GM12878 (cell line): Measurements from ENCODE around the gene GPC3. TPM values are rescaled to one million over a fixed set of nuclear protein-coding genes. Genes with fewer than 3 reads are reported as not detected.

Experiments
- ATAC-seq: fragments of 200-7000 bp; cut with Tn5 transposase; 3 replicates; pipeline ENCODE4 v1.9.1; 2020; ENCODE audit warnings: mild to moderate bottlenecking, moderate library complexity
- BruUV-seq: library from RNA; stranded (reverse); fragments of 400-500 nt; replicated peaks from 2 replicates; lab custom pipeline; 2021; lab: Mats Ljungman, UMichigan
- CTCF ChIA-PET: fragments of 300-600 bp; sonication (Branson Sonifier 250); formaldehyde crosslinking; extraction: SDS; loops from one replicate; lab custom pipeline; 2021; ENCODE audit warnings: inconsistent platforms; lab: Yijun Ruan, JAX
- POLR2A ChIA-PET: fragments of 350-600 bp; formaldehyde crosslinking; extraction: SDS; loops from one replicate; lab custom pipeline; 2021; ENCODE audit warnings: inconsistent platforms; lab: Charles Lee
- RAD21 ChIA-PET: fragments of 300-600 bp; sonication (Branson Sonifier 250); formaldehyde crosslinking; loops from one replicate; lab custom pipeline; 2023; ENCODE audit warnings: antibody characterized with exemption; ENCODE audit not compliant: unreplicated experiment; lab: Charles Lee
- SMC1A ChIA-PET: fragments of 300-600 bp; sonication (Branson Sonifier 250); formaldehyde crosslinking; loops from one replicate; lab custom pipeline; 2023; ENCODE audit not compliant: unreplicated experiment, uncharacterized antibody; lab: Charles Lee
- DNase-seq: peaks from one replicate; pipeline ENCODE4 v3.0.0-alpha.2; 2011; ENCODE audit warnings: low read depth, low spot score
- FAIRE-seq: peaks from 3 replicates; lab custom pipeline; 2011; peaks lifted over from hg19 to GRCh38; lab: Jason Lieb, UNC
- H2AFZ ChIP-seq: 2 replicates; pipeline ENCODE4 v1.6.0; 2011; ENCODE audit warnings: low read depth, low read length, control low read depth; ENCODE audit not compliant: control insufficient read depth
- H3K27ac ChIP-seq: 2 replicates; pipeline ENCODE4 v1.5.1; 2011; ENCODE audit warnings: control low read depth; ENCODE audit not compliant: control insufficient read depth, insufficient read depth
- H3K27me3 ChIP-seq, 2 experiments: replicated peaks in 1 of 2; 2 replicates each; pipeline versions ENCODE4 v1.6.0 to v1.6.1; 2011; ENCODE audit warnings: low read length in 1 of 2; ENCODE audit not compliant: control insufficient read depth in 2 of 2, insufficient read depth in 2 of 2
- H3K36me3 ChIP-seq, 2 experiments: 2 replicates each; pipeline ENCODE4 v1.5.1; 2011; ENCODE audit warnings: low read length in 1 of 2; ENCODE audit not compliant: control insufficient read depth in 2 of 2, insufficient read depth in 2 of 2
- H3K4me1 ChIP-seq: 2 replicates; pipeline ENCODE4 v1.6.1; 2011; ENCODE audit warnings: mild to moderate bottlenecking, low read length, moderate library complexity, mixed read lengths; ENCODE audit not compliant: control insufficient read depth, insufficient read depth
- H3K4me2 ChIP-seq: 2 replicates; pipeline ENCODE4 v1.6.0; 2011; ENCODE audit warnings: control low read depth; ENCODE audit not compliant: control insufficient read depth, insufficient read depth
- H3K4me3 ChIP-seq: fragments of 200-600 bp; sonication (generic); 2 replicates; pipeline ENCODE4 v1.5.1; 2016
- H3K79me2 ChIP-seq: 2 replicates; pipeline ENCODE4 v1.6.0; 2011; ENCODE audit warnings: low read length; ENCODE audit not compliant: control insufficient read depth, insufficient read depth
- H3K9ac ChIP-seq: 2 replicates; pipeline ENCODE4 v1.8.0; 2011; ENCODE audit warnings: low read length, control low read depth, mixed read lengths; ENCODE audit not compliant: control insufficient read depth, insufficient read depth
- H3K9me3 ChIP-seq: replicated peaks from 3 replicates; pipeline ENCODE4 v1.5.1; 2011; ENCODE audit warnings: mild to moderate bottlenecking, low read length; ENCODE audit not compliant: control insufficient read depth, insufficient read depth
- H4K20me1 ChIP-seq: 2 replicates; pipeline ENCODE4 v1.6.0; 2011; ENCODE audit not compliant: control insufficient read depth, insufficient read depth
- BMI1 ChIP-seq: fragments of 450-650 bp; IDR thresholded peaks from 2 replicates; pipeline ENCODE4 v1.6.1; 2016; ENCODE audit warnings: mild to moderate bottlenecking, moderate library complexity, borderline replicate concordance
- CBX3 ChIP-seq: fragments of 200-600 bp; sonication (generic); IDR thresholded peaks from 2 replicates; pipeline ENCODE4 v1.6.1; 2016; ENCODE audit warnings: low read depth, borderline replicate concordance
- CBX5 ChIP-seq: sonication (generic); IDR thresholded peaks from 2 replicates; pipeline ENCODE4 v1.6.1; 2016; ENCODE audit warnings: low read depth, moderate library complexity, mild to moderate bottlenecking, inconsistent platforms
- E4F1 ChIP-seq: fragments of 450-650 bp; IDR thresholded peaks from 2 replicates; pipeline ENCODE4 v1.6.1; 2018; ENCODE audit warnings: borderline replicate concordance, mild to moderate bottlenecking; ENCODE audit not compliant: partially characterized antibody
- KLF5 ChIP-seq: fragments of 450-650 bp; IDR thresholded peaks from 2 replicates; pipeline ENCODE4 v1.6.1; 2014; ENCODE audit warnings: mild to moderate bottlenecking; ENCODE audit not compliant: partially characterized antibody
- NBN ChIP-seq: fragments of 450-650 bp; IDR thresholded peaks from 2 replicates; pipeline ENCODE4 v1.6.1; 2016
- NR2C1 ChIP-seq: fragments of 450-650 bp; IDR thresholded peaks from 2 replicates; pipeline ENCODE4 v1.6.1; 2017; ENCODE audit warnings: antibody characterized with exemption, mild to moderate bottlenecking, moderate library complexity
- PAX5 ChIP-seq: IDR thresholded peaks from 2 replicates; pipeline ENCODE4 v1.6.1; 2011; ENCODE audit warnings: low read depth, low read length, borderline replicate concordance
- POLR2AphosphoS2 ChIP-seq: IDR thresholded peaks from 2 replicates; pipeline ENCODE4 v1.6.1; 2011; ENCODE audit warnings: low read depth, mild to moderate bottlenecking, low read length, improper control_type of control experiment, moderate library complexity
- RAD51 ChIP-seq: fragments of 450-650 bp; IDR thresholded peaks from 2 replicates; pipeline ENCODE4 v1.6.1; 2016; ENCODE audit warnings: moderate library complexity, mild to moderate bottlenecking, inconsistent platforms
- SMAD1 ChIP-seq: fragments of 450-650 bp; IDR thresholded peaks from 2 replicates; pipeline ENCODE4 v1.6.1; 2018; ENCODE audit warnings: mild to moderate bottlenecking, low read depth; ENCODE audit not compliant: partially characterized antibody
- SMAD5 ChIP-seq: IDR thresholded peaks from 2 replicates; pipeline ENCODE4 v1.6.1; 2016; ENCODE audit warnings: antibody characterized with exemption, low read depth
- SMARCA5 ChIP-seq: fragments of 450-650 bp; IDR thresholded peaks from 2 replicates; pipeline ENCODE4 v1.6.1; 2017; ENCODE audit warnings: mild to moderate bottlenecking
- TARDBP ChIP-seq: IDR thresholded peaks from 2 replicates; pipeline ENCODE4 v1.6.1; 2016; ENCODE audit warnings: borderline replicate concordance
- USF2 ChIP-seq: IDR thresholded peaks from 2 replicates; pipeline ENCODE4 v1.6.1; 2011; ENCODE audit warnings: low read depth, low read length, improper control_type of control experiment, borderline replicate concordance
- YY1 ChIP-seq: IDR thresholded peaks from 2 replicates; pipeline ENCODE4 v1.6.1; 2011; ENCODE audit warnings: low read depth, mild to moderate bottlenecking, low read length
- ZBTB11 ChIP-seq: fragments of 450-650 bp; formaldehyde crosslinking; IDR thresholded peaks from 2 replicates; pipeline ENCODE4 v1.5.0; 2022; ENCODE audit warnings: mild to moderate bottlenecking, missing genetic modification characterization
- ZSCAN29 ChIP-seq: fragments of 450-650 bp; IDR thresholded peaks from 2 replicates; pipeline ENCODE4 v1.6.1; 2017; ENCODE audit warnings: mild to moderate bottlenecking, moderate library complexity
- ZZZ3 ChIP-seq: IDR thresholded peaks from 2 replicates; pipeline ENCODE4 v1.6.1; 2011; ENCODE audit warnings: low read depth; ENCODE audit not compliant: control insufficient read depth, insufficient read length
- WGBS: methylation state at CpG from one replicate; pipeline ENCODE4 v1.1.6; 2016; ENCODE audit warnings: low lambda C conversion rate; ENCODE audit not compliant: insufficient replicate concordance, insufficient coverage; ENCODE audit errors: missing lambda C conversion rate; 5-methylcytosine and 5-hydroxymethylcytosine counted together
- in situ Hi-C: fragments of 300-500 bp; cut with MboI; formaldehyde crosslinking; loops from 9 replicates; pipeline ENCODE4 v1.14.3; 2018; ENCODE audit warnings: mixed read lengths
- intact Hi-C: fragments of 100-400 bp; cut with micrococcal nuclease; formaldehyde crosslinking; loops from one replicate; pipeline ENCODE4 v1.14.2; 2022; ENCODE audit not compliant: unreplicated experiment
- polyA plus RNA-seq, 11 experiments: library from polyadenylated mRNA; depleted of rRNA in 4 of 11; unstranded in 6 of 11; stranded (reverse) in 5 of 11; fragments of >200 nt; fragmentation: Nextera tagmentation in 4 of 11; fragmentation: Illumina TruSeq in 1 of 11; extraction: Ambion mirVana in 4 of 11; extraction: Trizol in 1 of 11; gene quantifications; 1 replicate in 1 of 11; 2 replicates in 10 of 11; pipeline versions ENCODE4 v1.2.1 to v1.2.3, GENCODE V29; 2011 to 2016; ENCODE audit warnings: inconsistent platforms in 2 of 11, missing spikeins in 2 of 11, low read depth in 1 of 11
- total RNA-seq, 4 experiments: library from RNA; depleted of rRNA in 3 of 4; stranded (reverse); fragments of >200 nt in 3 of 4; fragmentation: Illumina TruSeq in 1 of 4; extraction: Trizol in 1 of 4; gene quantifications; 2 replicates each; pipeline versions ENCODE4 v1.2.1 to v1.2.3, GENCODE V29; 2013 to 2021

Gene GPC3
- total and polyA plus RNA-seq, 10 of the 15 experiments (the other 5 are each of a cell fraction or from before 2014, with no cell fraction given), result 0.09 to 0.82 TPM; not detected in 8

- TF ChIP-seq RAD51 (no peak), YY1 (no peak), CBX5 (no peak), ZBTB11 (CRISPR knock-in tag) (no peak), USF2 (no peak)
- TF ChIP-seq, all 136 proteins: peak for 0
Measured at GRCh38 chrX:133689997-133690599, 295.3 kb downstream of the GPC3 start (continued).

GRCh38 chrX:133685822-133686221, 299.6 kb downstream of the GPC3 start:
- Histone ChIP-seq H3K27me3 (peaks cover 0 to 2% of the 10 kb centered on the region in 2 experiments; a peak in 1 of 4 replicates), H3K4me1 (no peaks in the 10 kb centered on the region), H3K4me3 (no peak overlapping the region), H2AFZ (no peak overlapping the region), H3K9me3 (no peaks in the 10 kb centered on the region), H3K4me2 (no peak overlapping the region), H3K27ac (no peak overlapping the region), H3K36me3 (no peaks in the 10 kb centered on the region), H3K79me2 (no peaks in the 10 kb centered on the region), H4K20me1 (no peaks in the 10 kb centered on the region), H3K9ac (no peak overlapping the region)
- SMC1A ChIA-PET, result no interaction called here
- BruUV-seq, result no TSS peak
- no peak for FAIRE-seq
- in situ Hi-C loops (no loop called here), intact Hi-C loops (no loop called here)
- CTCF ChIA-PET, result no interaction called here
- POLR2A ChIA-PET, result no interaction called here
- no peak for DNase-seq
- no peak for ATAC-seq
- RAD21 ChIA-PET, result no interaction called here
- WGBS, result 0% methylated on average over 3 of the region's 3 CpGs
- TF ChIP-seq SMAD5 (no peak), KLF5 (no peak), NBN (no peak), SMARCA5 (no peak), E4F1 (no peak), TARDBP (no peak), PAX5 (no peak), CBX3 (no peak), ZZZ3 (no peak), BMI1 (no peak), NR2C1 (no peak), SMAD1 (no peak), POLR2AphosphoS2 (no peak), ZSCAN29 (no peak)
